ENCODE results near the gene TAF11L13.
"Not testable (repeated sequence)": the region's sequence is repeated elsewhere in the genome, so short reads cannot be mapped to it uniquely, and the experiment has no call there.

TAF11L13 gene

DNA sequence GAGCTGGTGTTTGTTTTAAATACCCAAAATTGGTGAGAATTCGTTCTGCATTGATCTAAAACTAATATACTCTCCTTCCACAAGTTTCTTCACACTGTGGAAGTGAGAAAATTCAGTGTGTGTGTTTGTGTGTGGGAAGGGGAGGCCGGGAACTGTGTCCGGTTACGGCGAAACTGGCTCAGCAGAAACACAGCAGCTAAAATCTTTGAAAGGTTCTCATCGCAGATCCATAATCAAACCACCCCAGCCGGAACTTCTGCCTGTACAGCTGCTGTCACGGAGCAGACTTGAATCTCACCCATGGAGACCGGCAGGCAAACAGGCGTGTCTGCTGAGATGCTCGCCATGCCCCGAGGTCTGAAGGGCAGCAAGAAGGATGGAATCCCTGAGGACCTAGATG is at the start of gene TAF11L13:
TAF11L13 (plus strand) TSS at position 301 of the 400 bp plus-strand sequence.
- DNase-seq (ENCODE audit: low spot score); H3K4me3 ChIP-seq; H3K27ac ChIP-seq: not testable (repeated sequence)

DNA sequence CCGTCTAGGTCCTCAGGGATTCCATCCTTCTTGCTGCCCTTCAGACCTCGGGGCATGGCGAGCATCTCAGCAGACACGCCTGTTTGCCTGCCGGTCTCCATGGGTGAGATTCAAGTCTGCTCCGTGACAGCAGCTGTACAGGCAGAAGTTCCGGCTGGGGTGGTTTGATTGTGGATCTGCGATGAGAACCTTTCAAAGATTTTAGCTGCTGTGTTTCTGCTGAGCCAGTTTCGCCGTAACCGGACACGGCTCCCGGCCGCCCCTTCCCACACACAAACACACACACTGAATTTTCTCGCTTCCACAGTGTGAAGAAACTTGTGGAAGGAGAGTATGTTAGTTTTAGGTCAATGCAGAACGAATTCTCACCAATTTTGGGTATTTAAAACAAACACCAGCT is 46.2 kb upstream of the TAF11L13 start, which contains the start of gene TAF11L7:
TAF11L7 (minus strand) TSS at position 101 of the 400 bp plus-strand sequence.
- H3K27ac ChIP-seq; DNase-seq (ENCODE audit: low spot score); H3K4me3 ChIP-seq: not testable (repeated sequence)

DNA sequence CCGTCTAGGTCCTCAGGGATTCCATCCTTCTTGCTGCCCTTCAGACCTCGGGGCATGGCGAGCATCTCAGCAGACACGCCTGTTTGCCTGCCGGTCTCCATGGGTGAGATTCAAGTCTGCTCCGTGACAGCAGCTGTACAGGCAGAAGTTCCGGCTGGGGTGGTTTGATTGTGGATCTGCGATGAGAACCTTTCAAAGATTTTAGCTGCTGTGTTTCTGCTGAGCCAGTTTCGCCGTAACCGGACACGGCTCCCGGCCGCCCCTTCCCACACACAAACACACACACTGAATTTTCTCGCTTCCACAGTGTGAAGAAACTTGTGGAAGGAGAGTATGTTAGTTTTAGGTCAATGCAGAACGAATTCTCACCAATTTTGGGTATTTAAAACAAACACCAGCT is 41.0 kb upstream of the TAF11L13 start, which contains the start of gene TAF11L8:
TAF11L8 (minus strand) TSS at position 101 of the 400 bp plus-strand sequence.
- H3K4me3 ChIP-seq; DNase-seq (ENCODE audit: low spot score); H3K27ac ChIP-seq: not testable (repeated sequence)

DNA sequence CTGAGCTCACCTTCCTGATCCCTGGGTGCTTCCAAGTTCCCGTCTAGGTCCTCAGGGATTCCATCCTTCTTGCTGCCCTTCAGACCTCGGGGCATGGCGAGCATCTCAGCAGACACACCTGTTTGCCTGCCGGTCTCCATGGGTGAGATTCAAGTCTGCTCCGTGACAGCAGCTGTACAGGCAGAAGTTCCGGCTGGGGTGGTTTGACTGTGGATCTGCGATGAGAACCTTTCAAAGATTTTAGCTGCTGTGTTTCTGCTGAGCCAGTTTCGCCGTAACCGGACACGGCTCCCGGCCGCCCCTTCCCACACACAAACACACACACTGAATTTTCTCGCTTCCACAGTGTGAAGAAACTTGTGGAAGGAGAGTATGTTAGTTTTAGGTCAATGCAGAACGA is 37.6 kb upstream of the TAF11L13 start, which contains the start of gene TAF11L9:
TAF11L9 (minus strand) TSS at position 140 of the 400 bp plus-strand sequence.
- not testable (repeated sequence) for H3K4me3 ChIP-seq; DNase-seq (ENCODE audit: low spot score); H3K27ac ChIP-seq

DNA sequence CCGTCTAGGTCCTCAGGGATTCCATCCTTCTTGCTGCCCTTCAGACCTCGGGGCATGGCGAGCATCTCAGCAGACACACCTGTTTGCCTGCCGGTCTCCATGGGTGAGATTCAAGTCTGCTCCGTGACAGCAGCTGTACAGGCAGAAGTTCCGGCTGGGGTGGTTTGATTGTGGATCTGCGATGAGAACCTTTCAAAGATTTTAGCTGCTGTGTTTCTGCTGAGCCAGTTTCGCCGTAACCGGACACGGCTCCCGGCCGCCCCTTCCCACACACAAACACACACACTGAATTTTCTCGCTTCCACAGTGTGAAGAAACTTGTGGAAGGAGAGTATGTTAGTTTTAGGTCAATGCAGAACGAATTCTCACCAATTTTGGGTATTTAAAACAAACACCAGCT is 34.2 kb upstream of the TAF11L13 start, which contains the start of gene TAF11L10:
TAF11L10 (minus strand) TSS at position 101 of the 400 bp plus-strand sequence.
- DNase-seq (ENCODE audit: low spot score); H3K4me3 ChIP-seq; H3K27ac ChIP-seq: not testable (repeated sequence)

DNA sequence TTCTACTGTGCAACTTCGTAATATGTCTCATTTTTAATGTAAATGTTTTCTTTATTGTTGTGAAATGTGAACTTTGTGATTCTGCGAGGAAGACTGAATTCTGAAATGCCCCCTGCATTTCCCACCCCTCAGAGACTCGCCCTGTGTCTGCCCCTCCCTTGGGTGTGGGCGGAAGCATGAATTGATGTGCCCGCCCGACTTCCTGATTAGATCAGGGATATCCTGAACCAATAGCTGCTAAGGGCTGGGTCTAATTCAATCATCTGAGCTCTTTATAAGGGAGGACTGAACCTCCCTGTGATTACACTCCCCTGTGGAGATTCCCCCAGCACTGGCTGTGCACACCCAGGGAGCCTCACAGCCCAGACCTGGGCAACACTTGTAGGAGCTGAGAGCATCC is 28.0 kb upstream of the TAF11L13 start, which contains the start of gene TAF11L11:
TAF11L11 (plus strand) TSS at position 304 of the 400 bp plus-strand sequence.
- H3K4me3 ChIP-seq; H3K27ac ChIP-seq; DNase-seq (ENCODE audit: low spot score): not testable (repeated sequence)

DNA sequence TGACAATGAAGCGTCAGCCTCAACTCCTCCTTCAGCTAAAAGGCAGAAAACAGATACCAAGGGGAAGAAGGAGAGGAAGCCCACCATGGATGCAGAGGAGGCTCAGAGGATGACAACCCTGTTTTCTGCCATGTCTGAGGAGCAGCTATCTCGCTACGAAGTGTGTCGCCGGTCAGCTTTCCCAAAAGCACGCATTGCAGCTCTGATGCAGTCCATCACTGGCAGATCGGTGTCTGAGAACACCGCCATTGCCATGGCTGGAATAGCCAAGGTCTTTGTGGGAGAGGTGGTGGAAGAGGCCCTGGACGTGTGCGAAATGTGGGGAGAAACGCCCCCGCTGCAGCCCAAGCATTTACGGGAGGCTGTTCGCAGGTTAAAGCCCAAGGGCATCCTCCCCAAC is 26.9 kb upstream of the TAF11L13 start:
- no peak for DNase-seq (ENCODE audit: low spot score)
- no peak overlapping the region for H3K4me3 ChIP-seq
- TF ChIP-seq, protein P1, sequence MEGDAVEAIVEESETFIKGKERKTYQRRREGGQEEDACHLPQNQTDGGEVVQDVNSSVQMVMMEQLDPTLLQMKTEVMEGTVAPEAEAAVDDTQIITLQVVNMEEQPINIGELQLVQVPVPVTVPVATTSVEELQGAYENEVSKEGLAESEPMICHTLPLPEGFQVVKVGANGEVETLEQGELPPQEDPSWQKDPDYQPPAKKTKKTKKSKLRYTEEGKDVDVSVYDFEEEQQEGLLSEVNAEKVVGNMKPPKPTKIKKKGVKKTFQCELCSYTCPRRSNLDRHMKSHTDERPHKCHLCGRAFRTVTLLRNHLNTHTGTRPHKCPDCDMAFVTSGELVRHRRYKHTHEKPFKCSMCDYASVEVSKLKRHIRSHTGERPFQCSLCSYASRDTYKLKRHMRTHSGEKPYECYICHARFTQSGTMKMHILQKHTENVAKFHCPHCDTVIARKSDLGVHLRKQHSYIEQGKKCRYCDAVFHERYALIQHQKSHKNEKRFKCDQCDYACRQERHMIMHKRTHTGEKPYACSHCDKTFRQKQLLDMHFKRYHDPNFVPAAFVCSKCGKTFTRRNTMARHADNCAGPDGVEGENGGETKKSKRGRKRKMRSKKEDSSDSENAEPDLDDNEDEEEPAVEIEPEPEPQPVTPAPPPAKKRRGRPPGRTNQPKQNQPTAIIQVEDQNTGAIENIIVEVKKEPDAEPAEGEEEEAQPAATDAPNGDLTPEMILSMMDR (IDR thresholded peaks at IDR 0.05): no peak
- no peak overlapping the region for H3K27ac ChIP-seq

DNA sequence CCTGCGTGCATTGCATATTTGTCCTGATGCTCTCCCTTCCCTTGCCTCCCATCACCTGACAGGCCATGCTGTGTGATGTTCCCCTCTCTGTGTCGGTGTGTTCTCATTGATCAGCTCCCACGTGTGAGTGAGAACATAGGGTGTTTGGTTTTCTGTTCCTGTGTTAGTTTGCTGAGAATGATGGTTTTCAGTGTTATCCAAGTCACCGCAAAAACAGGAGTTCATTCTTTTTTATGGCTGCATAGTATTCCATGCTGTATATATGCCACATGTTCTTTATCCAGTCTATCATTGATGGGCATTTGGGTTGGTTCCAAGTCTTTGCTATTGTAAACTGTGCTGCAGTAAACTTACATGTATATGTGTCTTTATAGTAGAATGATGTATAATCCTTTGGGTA is 24.4 kb upstream of the TAF11L13 start:
- not testable (repeated sequence) for H3K27ac ChIP-seq; DNase-seq (ENCODE audit: low spot score); H3K4me3 ChIP-seq

DNA sequence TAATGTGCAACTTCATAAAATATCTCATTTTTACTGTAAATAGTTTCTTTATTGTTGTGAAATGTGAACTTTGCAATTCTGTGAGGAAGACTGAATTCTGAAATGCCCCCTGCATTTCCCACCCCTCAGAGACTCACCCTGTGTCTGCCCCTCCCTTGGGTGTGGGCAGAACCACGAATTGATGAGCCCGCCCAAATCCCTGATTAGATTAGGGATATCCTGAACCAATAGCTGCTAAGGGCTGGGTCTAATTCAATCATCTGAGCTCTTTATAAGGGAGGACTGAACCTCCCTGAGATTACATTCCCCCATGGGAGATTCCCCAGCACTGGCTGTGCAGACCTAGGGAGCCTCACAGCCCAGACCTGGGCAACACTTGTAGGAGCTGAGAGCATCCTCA is 21.8 kb upstream of the TAF11L13 start, which contains the start of gene TAF11L12:
TAF11L12 (plus strand) TSS at position 301 of the 400 bp plus-strand sequence.
- not testable (repeated sequence) for DNase-seq (ENCODE audit: low spot score); H3K27ac ChIP-seq; H3K4me3 ChIP-seq

DNA sequence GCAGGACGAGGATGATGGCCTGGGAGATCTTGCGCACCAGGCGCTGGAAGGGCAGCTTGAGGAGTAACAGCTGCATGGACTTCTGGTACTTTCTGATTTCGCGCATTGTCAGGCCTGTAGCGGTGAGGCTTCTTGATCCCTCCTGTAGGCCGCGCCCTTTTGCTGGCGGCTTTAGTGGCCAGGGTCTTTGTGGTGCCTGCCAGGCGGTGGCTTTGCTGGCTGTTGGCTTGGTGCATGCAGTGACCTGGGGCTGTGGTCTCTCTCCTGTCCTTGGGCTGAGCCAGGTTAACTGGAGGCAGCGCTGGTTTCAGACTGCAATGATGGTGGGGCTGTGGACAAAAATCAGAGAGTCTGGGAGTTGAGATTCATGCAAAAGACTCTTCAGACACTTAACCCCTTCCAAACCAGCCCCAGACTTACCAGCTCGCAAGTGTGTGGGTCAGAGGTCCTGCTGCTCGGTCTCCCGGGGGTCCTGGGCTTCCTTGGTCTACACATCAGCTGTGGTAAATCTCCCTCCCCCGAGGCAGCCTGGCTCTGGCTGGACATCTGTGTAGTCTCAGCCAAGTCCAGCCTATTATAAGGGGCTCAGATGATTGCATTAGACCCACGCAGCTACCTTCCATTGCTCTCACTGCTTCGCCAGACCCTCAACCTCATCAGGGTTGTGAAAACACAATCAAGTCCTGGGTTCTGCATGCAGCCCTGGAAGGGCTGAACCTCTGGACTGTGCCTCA is 16.8 kb upstream of the TAF11L13 start:
- TF ChIP-seq, protein P1 (IDR thresholded peaks at IDR 0.05): no peak
- no peak overlapping the region for H3K4me3 ChIP-seq
- no peak for DNase-seq (ENCODE audit: low spot score)
- no peak overlapping the region for H3K27ac ChIP-seq

DNA sequence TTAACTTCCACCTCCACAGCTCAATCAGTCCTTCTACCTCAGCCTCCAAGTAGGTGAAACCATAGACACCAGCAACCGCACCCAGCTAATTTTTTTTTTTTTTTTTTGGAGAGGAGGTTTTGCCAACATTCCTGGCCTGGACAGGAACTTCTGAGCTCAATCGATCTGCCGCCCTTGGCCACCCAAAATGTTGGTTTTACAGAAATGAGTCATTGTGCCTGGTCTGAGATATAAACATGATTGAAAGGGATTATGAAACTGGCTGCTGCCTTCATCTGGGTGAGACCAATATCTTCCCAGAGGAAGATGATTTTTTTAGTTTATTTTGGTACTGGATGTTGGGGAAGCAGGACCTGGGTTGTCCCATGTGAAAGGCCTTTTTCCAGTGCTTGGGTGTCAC is 12.5 kb upstream of the TAF11L13 start:
- Histone ChIP-seq H3K27ac (no peak overlapping the region), H3K4me3 (no peak overlapping the region)
- no peak for DNase-seq (ENCODE audit: low spot score)
- TF ChIP-seq, protein P1 (IDR thresholded peaks at IDR 0.05): no peak

Data from coronary artery (tissue), 2 donors.